A549 (cell line): ENCODE data around the gene FXYD7.

ENCODE experiments used
- CBX8 ChIP-seq: fragments of 200-600 bp; sonication (generic); IDR thresholded peaks from 2 replicates; pipeline ENCODE4 v1.6.1; 2016
- ZFP36 ChIP-seq: fragments of 450-650 bp; IDR thresholded peaks from 2 replicates; pipeline ENCODE4 v1.6.1; 2014; ENCODE audit warnings: borderline replicate concordance; ENCODE audit not compliant: partially characterized antibody
- TF ChIP-seq, protein P1 (sequence below): fragments of >200 bp; sonication (Bioruptor Twin); formaldehyde crosslinking; IDR thresholded peaks from 3 replicates; pipeline ENCODE4 v1.5.1; 2016

DNA sequence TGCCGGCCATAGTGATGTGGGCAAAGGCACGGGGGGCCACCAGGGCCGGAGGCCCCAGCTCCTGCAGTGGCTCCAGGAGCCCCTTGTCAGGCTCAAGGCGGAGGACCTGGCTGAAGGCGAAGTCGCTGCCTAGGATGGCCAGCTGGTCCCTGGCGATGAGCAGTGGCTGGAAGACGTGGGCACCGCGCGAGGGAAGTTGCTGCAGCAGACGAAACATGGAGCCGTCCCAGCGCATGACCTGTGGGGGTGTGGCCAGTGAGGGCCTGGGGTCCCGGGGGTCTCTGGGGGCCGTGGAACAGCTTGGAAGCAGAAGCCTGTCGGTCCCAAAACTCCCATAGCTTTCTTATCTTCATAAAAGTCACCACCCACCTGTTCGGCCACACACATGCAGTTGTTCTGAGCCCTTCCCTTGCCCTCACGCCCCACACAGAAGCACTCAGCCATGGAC lies 17.8 kb upstream of the FXYD7 start:
- TF ChIP-seq, protein P1, sequence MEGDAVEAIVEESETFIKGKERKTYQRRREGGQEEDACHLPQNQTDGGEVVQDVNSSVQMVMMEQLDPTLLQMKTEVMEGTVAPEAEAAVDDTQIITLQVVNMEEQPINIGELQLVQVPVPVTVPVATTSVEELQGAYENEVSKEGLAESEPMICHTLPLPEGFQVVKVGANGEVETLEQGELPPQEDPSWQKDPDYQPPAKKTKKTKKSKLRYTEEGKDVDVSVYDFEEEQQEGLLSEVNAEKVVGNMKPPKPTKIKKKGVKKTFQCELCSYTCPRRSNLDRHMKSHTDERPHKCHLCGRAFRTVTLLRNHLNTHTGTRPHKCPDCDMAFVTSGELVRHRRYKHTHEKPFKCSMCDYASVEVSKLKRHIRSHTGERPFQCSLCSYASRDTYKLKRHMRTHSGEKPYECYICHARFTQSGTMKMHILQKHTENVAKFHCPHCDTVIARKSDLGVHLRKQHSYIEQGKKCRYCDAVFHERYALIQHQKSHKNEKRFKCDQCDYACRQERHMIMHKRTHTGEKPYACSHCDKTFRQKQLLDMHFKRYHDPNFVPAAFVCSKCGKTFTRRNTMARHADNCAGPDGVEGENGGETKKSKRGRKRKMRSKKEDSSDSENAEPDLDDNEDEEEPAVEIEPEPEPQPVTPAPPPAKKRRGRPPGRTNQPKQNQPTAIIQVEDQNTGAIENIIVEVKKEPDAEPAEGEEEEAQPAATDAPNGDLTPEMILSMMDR: no peak
- TF ChIP-seq CBX8 (no peak), ZFP36 (no peak)
